NCI-H2196 (cell line): ENCODE data around the gene SPDYE4.

Source experiments
- DNase-seq: peaks from one replicate; lab custom pipeline; 2025; ENCODE audit not compliant: unreplicated experiment; lab: John Stamatoyannopoulos, UW

Gene SPDYE4

DNA sequence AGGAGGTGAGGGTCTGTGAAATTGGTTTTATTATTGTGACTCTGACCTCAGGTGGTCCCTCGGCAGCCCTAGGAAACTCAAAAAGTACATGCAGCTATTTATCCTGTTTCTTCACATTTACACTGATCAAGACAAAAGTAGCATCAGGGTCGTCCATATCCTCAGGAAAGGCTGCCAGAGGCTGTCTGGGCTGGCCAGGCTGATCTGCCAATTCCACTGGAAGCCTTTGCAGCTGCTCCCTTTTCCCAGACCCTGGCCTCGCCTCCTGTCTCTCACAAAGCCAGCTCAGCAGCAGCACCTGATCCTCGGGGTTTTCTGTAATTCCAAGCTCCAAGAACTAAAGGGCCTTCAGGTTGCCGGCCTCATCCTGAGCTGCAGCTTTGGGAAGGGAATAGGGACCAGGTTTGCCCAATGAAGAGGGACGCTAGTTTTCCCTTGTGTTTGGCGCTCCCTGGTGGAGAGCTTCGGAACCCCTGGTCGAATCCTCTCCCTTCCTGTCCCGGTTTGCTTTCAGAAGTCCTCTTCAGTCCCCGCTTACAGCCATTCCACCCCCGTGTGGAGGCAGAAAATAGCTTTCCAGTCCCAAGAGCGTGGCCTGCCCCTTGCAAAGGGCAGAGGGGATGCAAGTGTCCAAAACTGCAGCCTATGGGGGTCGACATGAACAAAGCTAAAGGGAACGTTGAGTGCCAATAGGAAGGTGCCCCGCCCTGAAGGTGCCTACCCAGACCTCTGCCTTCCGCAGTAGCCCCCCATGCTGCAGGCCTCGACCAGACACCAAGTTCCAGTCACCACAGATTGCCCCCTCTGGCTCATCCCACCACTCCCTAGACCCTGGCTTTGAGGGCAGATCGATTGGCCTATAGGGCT lies 27.4 kb upstream of the SPDYE4 start:
- peak; percentile 42 for DNase-seq

- DNase-seq = no peak
Measured at GRCh38 chr17:8782176-8782575, 23.8 kb upstream of the SPDYE4 start.

DNA sequence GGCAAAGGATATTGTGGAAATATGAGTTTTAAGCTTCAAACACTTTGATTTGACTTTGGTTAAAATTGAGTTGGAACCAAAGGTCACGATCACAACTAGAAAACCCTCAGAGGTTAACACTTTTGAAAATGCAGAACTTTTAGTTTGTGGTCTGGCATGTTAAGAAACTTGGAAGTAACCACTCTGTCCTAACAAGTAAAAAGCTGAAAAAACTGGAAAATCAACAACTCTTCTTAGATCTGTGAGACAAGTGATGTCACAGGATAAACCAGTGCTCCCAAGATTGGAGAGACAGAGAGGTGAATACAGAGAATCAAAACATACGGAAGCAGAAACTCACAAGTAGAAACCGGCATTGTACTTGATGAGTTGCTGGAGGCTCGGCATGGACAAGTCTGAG lies 23.4 kb upstream of the SPDYE4 start:
- no peak for DNase-seq

DNA sequence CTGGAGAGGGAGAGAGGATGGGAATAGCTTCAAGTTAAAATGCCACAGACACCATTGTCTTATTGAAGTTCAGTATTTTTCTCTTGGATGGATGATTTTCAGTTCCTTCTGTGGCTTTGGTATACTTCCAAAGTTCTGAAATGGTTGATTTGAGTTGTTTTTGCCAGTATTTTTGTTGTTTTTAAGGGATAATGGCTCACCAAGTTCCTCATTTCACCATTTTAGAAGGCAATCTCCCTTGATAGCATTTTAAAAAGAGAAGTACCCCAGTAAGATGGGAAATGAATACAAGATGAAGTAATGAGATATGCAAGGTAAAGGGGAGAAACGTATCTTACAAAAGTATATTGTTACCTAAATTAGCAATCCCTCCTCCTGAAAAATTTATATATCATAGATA lies 18.5 kb upstream of the SPDYE4 start:
- no peak for DNase-seq

DNA sequence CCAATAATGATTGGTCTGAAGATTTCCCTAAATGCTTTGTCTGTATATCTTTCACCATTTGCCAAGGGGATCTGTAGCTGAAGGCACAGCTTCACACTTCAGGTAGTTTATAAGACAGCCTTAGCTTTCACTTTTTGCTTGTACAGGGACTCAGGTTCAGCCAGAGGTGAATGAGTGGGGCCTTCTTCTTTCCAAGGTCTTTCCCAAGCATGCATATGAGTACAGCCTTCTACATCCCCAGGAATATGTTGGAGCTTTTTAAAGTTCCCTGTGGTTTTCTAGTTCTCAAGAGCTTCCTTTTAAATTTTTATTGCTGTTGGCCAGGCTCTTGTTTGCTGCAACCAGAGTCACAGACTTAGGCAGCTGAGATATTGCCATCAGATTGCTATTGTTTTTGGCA lies 17.9 kb upstream of the SPDYE4 start:
- no peak for DNase-seq

DNA sequence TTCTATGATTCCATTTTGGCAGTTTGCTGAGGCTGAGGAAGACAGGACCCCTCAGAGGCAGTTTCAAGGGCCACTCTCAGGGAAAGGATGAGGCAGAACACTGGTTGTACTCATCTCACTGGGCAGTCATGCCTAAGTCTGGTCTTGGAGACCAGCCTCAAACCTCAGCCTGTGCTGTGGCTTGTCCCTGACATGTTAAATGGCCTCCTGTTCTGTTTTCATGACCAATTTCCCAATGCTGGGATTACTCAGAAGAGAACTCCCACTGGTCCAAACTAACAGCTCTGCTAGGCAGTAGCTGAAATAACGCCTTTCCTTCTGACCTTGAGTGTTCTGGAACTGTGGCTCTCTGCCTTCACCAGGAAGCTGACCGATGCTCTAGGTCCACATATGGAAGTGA lies 8.4 kb upstream of the SPDYE4 start:
- DNase-seq = no peak

GRCh38 chr17:8762012-8762411 lies 3.7 kb upstream of the SPDYE4 start:
- DNase-seq = no peak

DNA sequence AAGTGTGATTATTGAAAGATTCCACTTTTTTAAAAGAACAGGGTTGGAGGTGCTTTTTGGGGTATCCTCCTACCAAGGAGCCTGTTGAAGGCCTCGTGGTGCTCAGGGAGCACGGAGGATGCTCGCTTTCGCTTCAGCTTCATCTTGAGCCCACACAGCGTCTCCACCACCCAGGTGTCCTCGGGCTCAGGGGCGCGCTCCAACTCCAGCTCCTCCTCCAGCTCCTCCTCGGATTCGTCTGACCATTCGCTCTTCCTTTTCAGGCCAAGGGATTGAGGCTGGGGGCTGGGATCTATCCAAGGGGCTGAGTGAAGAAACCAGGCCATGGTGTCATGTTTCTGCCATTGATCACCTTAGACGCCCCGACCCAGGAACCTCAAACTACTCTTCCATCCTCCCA lies 1.2 kb downstream of the SPDYE4 start:
- no peak for DNase-seq

GRCh38 chr17:8755590-8756255 lies 2.6 kb downstream of the SPDYE4 start:
- DNase-seq = no peak

GRCh38 chr17:8754890-8755289 lies 3.5 kb downstream of the SPDYE4 start:
- DNase-seq = no peak

- DNase-seq = no peak
Measured at GRCh38 chr17:8753976-8754440, 4.3 kb downstream of the SPDYE4 start.

DNA sequence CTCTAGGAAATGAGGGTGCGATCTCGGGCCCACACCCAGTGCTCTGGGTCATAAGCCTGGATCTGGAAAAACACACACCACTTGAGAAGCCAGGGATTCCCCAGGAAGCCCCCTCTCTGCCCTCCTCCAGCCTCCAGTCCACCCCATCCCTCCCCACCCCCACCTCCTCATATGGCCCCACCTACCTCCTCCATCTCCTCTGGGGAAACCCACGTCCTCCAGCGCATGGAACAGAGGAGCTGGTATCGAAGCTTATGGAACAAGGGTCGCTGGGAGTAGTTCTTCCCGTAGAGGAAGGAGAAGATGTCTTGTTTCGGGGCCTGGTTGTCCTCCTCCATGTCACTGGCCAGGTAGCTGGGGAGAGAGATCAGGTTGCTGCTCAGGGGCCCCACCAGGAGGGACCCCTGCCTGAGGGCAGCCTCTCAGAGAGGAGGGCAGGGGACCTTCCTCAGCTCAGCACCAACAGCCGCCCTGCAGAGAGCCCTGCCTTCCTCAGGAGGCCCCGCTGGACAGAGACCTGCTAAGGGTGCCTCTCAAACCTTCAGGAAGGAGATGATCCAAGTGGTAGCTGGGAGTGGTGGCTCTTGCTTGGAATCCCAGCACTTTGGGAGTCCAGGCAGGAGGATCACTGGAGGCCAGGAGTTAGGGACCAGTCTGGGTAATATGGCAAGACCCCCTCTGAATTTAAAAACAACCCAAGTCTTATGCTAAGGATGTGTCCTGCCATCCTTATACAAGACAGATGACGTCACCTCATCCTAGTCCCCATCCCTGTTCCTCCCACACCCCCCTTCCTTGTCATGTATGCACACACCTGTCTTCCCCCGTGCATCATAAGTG lies 5.0 kb downstream of the SPDYE4 start:
- DNase-seq = no peak

GRCh38 chr17:8749616-8750015 lies 8.7 kb downstream of the SPDYE4 start:
- DNase-seq = no peak

GRCh38 chr17:8747742-8748141 lies 10.6 kb downstream of the SPDYE4 start:
- DNase-seq = no peak

GRCh38 chr17:8746501-8747236 lies 11.7 kb downstream of the SPDYE4 start:
- DNase-seq = no peak

GRCh38 chr17:8745586-8746500 lies 12.5 kb downstream of the SPDYE4 start:
- peak; percentile 18 for DNase-seq

DNA sequence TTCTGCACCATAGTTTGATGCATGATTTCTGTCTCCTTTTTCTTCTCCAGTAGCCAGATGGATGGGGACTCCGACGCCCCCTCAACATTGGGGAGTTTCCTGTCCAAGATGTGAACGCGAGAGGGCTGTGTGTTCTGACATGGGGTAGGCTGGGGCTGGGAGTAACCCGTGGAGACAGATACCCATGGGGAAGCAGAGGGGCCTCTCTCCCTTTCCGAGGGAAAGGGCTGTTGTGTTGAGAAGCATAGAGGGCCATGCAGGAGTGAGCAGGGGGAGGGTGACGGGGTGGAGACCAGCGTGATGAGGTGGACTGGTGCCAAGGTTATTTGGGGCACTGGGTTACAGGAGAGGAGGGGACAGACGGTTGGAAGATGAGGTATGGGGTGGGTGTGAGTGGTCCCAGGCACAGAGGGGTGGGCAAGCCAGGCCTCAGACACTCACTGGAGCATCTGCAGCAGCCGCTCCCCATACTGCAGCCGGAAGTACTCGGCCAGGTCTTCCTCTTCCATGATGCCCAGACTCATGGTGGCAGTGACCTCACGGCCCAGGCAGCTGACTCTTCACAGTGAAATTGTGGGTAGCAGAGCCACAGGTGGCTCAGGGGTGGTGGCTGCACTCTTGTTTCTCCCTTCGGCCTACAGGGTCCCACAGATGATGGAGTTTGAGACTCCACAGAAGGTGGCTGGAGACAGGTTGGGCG lies 14.1 kb downstream of the SPDYE4 start:
- DNase-seq = no peak

DNA sequence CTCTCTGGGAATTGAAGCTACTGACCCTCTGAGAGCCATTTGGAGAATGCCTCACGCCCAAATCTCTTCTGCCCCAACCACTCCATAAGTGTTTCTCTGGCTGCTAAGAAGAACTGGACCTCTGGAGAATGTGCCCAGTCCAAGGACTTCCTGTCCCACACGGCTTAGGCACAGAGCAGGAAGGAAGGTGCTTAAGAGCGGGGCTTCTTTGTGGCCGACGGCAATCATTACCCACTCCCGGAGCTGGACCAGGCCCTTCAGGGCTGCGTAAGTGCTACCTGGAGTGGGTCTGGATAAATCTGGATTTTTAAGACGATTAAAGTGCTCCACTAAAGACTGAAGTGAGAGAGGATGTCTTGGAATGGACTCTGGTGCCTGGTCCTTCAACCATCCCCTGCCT lies 15.5 kb downstream of the SPDYE4 start:
- no peak for DNase-seq

GRCh38 chr17:8742274-8742673 lies 16.1 kb downstream of the SPDYE4 start:
- DNase-seq = no peak
